GM19043 (cell line): ENCODE results near the gene PAGE4.

Experiments
- ATAC-seq: cut with Tn5 transposase; IDR thresholded peaks from one replicate; pipeline ENCODE4 v1.9.1; 2021; ENCODE audit warnings: low read depth; ENCODE audit not compliant: unreplicated experiment

PAGE4 gene

GRCh38 chrX:49862093-49862492, 33.0 kb downstream of the PAGE4 start:
- ATAC-seq: no peak

- no peak for ATAC-seq
Observed at GRCh38 chrX:49868739-49869138, 39.6 kb downstream of the PAGE4 start.

GRCh38 chrX:49876750-49877149, 47.6 kb downstream of the PAGE4 start:
- no peak for ATAC-seq

GRCh38 chrX:49877397-49878101, 48.4 kb downstream of the PAGE4 start:
- no peak for ATAC-seq

- no peak for ATAC-seq
Observed at GRCh38 chrX:49878128-49878833, 49.2 kb downstream of the PAGE4 start.

GRCh38 chrX:49878834-49879655, 49.9 kb downstream of the PAGE4 start, which contains the start of gene USP27X:
Gene USP27X, plus strand, starts transcription at chrX:49879484. Its CDS starts 824 bp downstream, at chrX:49880308.
- peak; percentile 89 for ATAC-seq

GRCh38 chrX:49879656-49880277, 50.7 kb downstream of the PAGE4 start:
- ATAC-seq: peak; percentile 8

- ATAC-seq: no peak
Observed at GRCh38 chrX:49880668-49881067, 51.6 kb downstream of the PAGE4 start.
